Endothelial cell of umbilical vein (primary cell): ENCODE results near the gene KIFC3. TPM values are rescaled to one million over a fixed set of nuclear protein-coding genes. Genes with fewer than 3 reads are reported as not detected.

Experiments
- BruUV-seq: library from RNA; stranded (reverse); fragments of 400-500 nt; replicated peaks from 2 replicates; lab custom pipeline; 2021; lab: Mats Ljungman, UMichigan
- CTCF ChIA-PET: fragments of 300-600, 350-600 bp; sonication (Branson Sonifier 250); formaldehyde crosslinking; loops from one replicate; lab custom pipeline; 2021; ENCODE audit warnings: antibody characterized with exemption, inconsistent platforms; lab: Charles Lee
- POLR2A ChIA-PET: fragments of 300-600, 350-600 bp; sonication (Branson Sonifier 250); formaldehyde crosslinking; loops from one replicate; lab custom pipeline; 2021; ENCODE audit warnings: antibody characterized with exemption, inconsistent platforms; lab: Charles Lee
- DNase-seq: peaks from one replicate; pipeline ENCODE4 v3.0.0-alpha.2; 2011; ENCODE audit warnings: low read depth, low spot score
- FAIRE-seq: peaks from 2 replicates; lab custom pipeline; 2011; peaks lifted over from hg19 to GRCh38; lab: Jason Lieb, UNC
- H2AFZ ChIP-seq: 2 replicates; pipeline ENCODE4 v1.6.0; 2012; ENCODE audit warnings: low read depth, low read length, control low read depth, inconsistent platforms
- H3K27ac ChIP-seq: 2 replicates; pipeline ENCODE4 v1.5.1; 2011; ENCODE audit warnings: low read depth, mild to moderate bottlenecking, control low read depth, low read length, moderate library complexity; ENCODE audit not compliant: insufficient read depth
- H3K27me3 ChIP-seq, 2 experiments: 2 replicates each; pipeline versions ENCODE4 v1.6.0 to v1.6.1; 2011; ENCODE audit warnings: low read length in 2 of 2, mixed read lengths in 1 of 2; ENCODE audit not compliant: control insufficient read depth in 2 of 2, insufficient read depth in 2 of 2
- H3K36me3 ChIP-seq, 2 experiments: 2 replicates in 1 of 2; 3 replicates in 1 of 2; pipeline ENCODE4 v1.5.1; 2011; ENCODE audit warnings: low read length in 2 of 2, mild to moderate bottlenecking in 1 of 2, moderate library complexity in 1 of 2; ENCODE audit not compliant: control insufficient read depth in 2 of 2, insufficient read depth in 2 of 2; ENCODE audit errors: extremely low read depth in 1 of 2
- H3K4me1 ChIP-seq: 3 replicates; pipeline ENCODE4 v1.5.1; 2011; ENCODE audit warnings: mild to moderate bottlenecking, low read length; ENCODE audit not compliant: control insufficient read depth, insufficient read depth; ENCODE audit errors: extremely low read depth
- H3K4me2 ChIP-seq: 2 replicates; pipeline ENCODE4 v1.6.1; 2011; ENCODE audit warnings: low read length, control low read depth, mixed read lengths; ENCODE audit not compliant: insufficient read depth
- H3K4me3 ChIP-seq, 3 experiments: fragments of 200-600 bp in 1 of 3; sonication (generic), shearing (Covaris generic) in 1 of 3; replicated peaks in 1 of 3; 2 replicates each; pipeline ENCODE4 v1.5.1; 2011 to 2016; ENCODE audit warnings: control low read depth in 3 of 3, low read length in 3 of 3, mild to moderate bottlenecking in 2 of 3, inconsistent platforms in 1 of 3, low read depth in 1 of 3, moderate library complexity in 1 of 3; ENCODE audit not compliant: insufficient read depth in 1 of 3
- H3K79me2 ChIP-seq: 2 replicates; pipeline ENCODE4 v1.6.0; 2012; ENCODE audit warnings: low read length, inconsistent platforms; ENCODE audit not compliant: control insufficient read depth, insufficient read depth
- H3K9ac ChIP-seq: replicated peaks from 2 replicates; pipeline ENCODE3; 2011; ENCODE audit warnings: low read length, control low read depth; ENCODE audit not compliant: insufficient read depth; ENCODE audit errors: extremely low read depth
- H3K9me1 ChIP-seq: replicated peaks from 3 replicates; pipeline ENCODE4 v1.6.0; 2011; ENCODE audit warnings: mild to moderate bottlenecking, low read length; ENCODE audit not compliant: control insufficient read depth, insufficient read depth; ENCODE audit errors: extremely low read depth
- H3K9me3 ChIP-seq: replicated peaks from 2 replicates; pipeline ENCODE4 v1.5.1; 2012; ENCODE audit warnings: low read length, inconsistent platforms; ENCODE audit not compliant: control insufficient read depth, insufficient read depth
- H4K20me1 ChIP-seq: replicated peaks from 2 replicates; pipeline ENCODE3; 2011; ENCODE audit warnings: mild to moderate bottlenecking, low read length; ENCODE audit not compliant: control insufficient read depth, insufficient read depth; ENCODE audit errors: extremely low read depth
- EZH2 ChIP-seq: IDR thresholded peaks from 2 replicates; pipeline ENCODE4 v1.6.1; 2012; ENCODE audit warnings: borderline replicate concordance, low read depth, mild to moderate bottlenecking, moderate library complexity, low read length, inconsistent platforms; ENCODE audit not compliant: severe bottlenecking
- FOS ChIP-seq: IDR thresholded peaks from 2 replicates; pipeline ENCODE4 v1.6.1; 2011; ENCODE audit warnings: mild to moderate bottlenecking, low read length, moderate library complexity, borderline replicate concordance; ENCODE audit not compliant: insufficient read depth
- GATA2 ChIP-seq: IDR thresholded peaks from 2 replicates; pipeline ENCODE4 v1.7.0; 2011; ENCODE audit warnings: low read depth, mild to moderate bottlenecking, moderate library complexity, mixed read lengths, low read length; ENCODE audit not compliant: insufficient read length, insufficient read depth
- JUN ChIP-seq: IDR thresholded peaks from 2 replicates; pipeline ENCODE4 v1.6.1; 2011; ENCODE audit warnings: borderline replicate concordance, low read depth; ENCODE audit not compliant: insufficient read length, insufficient read depth
- MYC ChIP-seq: IDR thresholded peaks from one replicate; pipeline ENCODE4 v1.6.1; 2011; ENCODE audit warnings: mild to moderate bottlenecking, low read depth, low read length
- POLR2A ChIP-seq: IDR thresholded peaks from 2 replicates; pipeline ENCODE4 v1.6.1; 2012; ENCODE audit warnings: low read depth, mild to moderate bottlenecking, control low read depth, low read length
- POLR2AphosphoS5 ChIP-seq: IDR thresholded peaks from 2 replicates; pipeline ENCODE4 v1.6.1; 2012; ENCODE audit warnings: low read depth, mild to moderate bottlenecking, control low read depth, low read length, moderate library complexity; ENCODE audit not compliant: insufficient read depth
- dilution Hi-C: fragments of 300-500 bp; cut with MboI; formaldehyde crosslinking; loops from one replicate; pipeline ENCODE4 v1.15.0; 2019; ENCODE audit warnings: low sequenced_read_pairs; ENCODE audit not compliant: extremely low pct_ligation_motif_present
- intact Hi-C: fragments of 100-400 bp; cut with micrococcal nuclease; formaldehyde crosslinking; loops from one replicate; pipeline ENCODE4 v1.10.0; 2022
- polyA plus RNA-seq, 4 experiments: library from polyadenylated mRNA; depleted of rRNA in 3 of 4; stranded (reverse) in 3 of 4; unstranded in 1 of 4; fragments of >200 nt; gene quantifications; 2 replicates each; pipeline versions ENCODE4 v1.2.1 to v1.2.3, GENCODE V29; 2011 to 2012; ENCODE audit warnings: missing spikeins in 1 of 4
- total RNA-seq: library from RNA; stranded (reverse); gene quantifications from 2 replicates; pipeline ENCODE4 v1.2.3, GENCODE V29; 2021
- TF ChIP-seq, protein P1 (sequence below), 2 donors: IDR thresholded peaks; 1 replicate in 1 of 2; 2 replicates in 1 of 2; pipeline ENCODE4 v1.5.1; 2011; ENCODE audit warnings: low read length in 2 of 2, mild to moderate bottlenecking in 2 of 2, moderate library complexity in 2 of 2, control low read depth in 1 of 2, inconsistent platforms in 1 of 2, low read depth in 1 of 2; ENCODE audit not compliant: insufficient read depth in 1 of 2; ENCODE audit errors: extremely low read depth in 1 of 2
- TF ChIP-seq, protein P2 (sequence below): IDR thresholded peaks from 2 replicates; pipeline ENCODE4 v1.6.1; 2011; ENCODE audit not compliant: insufficient read depth, insufficient read length

The KIFC3 gene
- total and polyA plus RNA-seq, 2 donors (not counting 3 experiments of a cell fraction or from before 2014, with no cell fraction given): 36.3 to 62.2 TPM

DNA sequence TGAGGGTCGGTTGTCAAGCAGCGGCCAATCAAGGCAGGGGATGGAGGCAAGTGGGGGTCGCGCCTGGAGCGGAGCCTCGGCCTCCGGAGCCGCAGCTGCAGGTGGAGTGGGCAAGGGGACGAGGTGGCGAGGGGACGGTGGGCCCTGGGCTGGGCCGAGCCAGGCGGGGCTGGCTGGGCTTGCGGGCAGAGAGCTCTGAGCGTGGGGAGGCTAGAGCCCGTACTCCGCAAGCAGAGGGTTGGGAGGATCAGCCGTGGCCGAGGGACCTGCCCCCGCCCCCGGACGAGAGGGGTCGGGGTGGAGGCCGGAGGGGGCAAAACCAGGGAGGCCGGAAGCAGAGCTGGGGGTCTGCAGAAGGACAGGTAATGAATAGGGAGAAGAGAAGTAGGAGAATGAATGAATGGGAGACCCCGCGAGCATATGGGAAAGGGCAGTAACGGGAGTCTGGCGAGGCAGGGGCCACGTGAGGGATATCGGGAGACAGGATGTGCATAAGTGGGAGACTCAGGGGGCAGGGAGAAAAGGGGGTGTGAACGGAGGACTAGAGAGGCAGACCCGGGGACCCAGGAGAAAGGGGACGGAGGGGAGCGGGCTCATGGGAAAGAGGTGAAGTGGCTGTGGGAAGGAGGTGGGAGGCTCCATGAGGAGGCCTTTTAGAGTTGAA lies 66.4 kb downstream of the KIFC3 start, which contains the start of gene KATNB1:
Gene KATNB1 (plus strand): TSS at position 16 of the 664 bp plus-strand sequence. CDS start 1,474 bp downstream, outside the sequence.
- Histone ChIP-seq H2AFZ (peak within 1 kb of the TSS; percentile 80), H4K20me1 (no peaks in the 10 kb centered on the region), H3K27ac (peak within 1 kb of the TSS; percentile 81), H3K36me3 (peaks cover 0 to 3% of the 10 kb centered on the region in 2 experiments), H3K4me3 (peak within 1 kb of the TSS; percentile 72 to 93 (median 74)), H3K4me1 (peaks cover 19% of the 10 kb centered on the region), H3K27me3 (no peaks in the 10 kb centered on the region), H3K9ac (peak within 1 kb of the TSS; percentile 75), H3K9me1 (no peaks in the 10 kb centered on the region), H3K4me2 (peak within 1 kb of the TSS; percentile 93), H3K79me2 (no peaks in the 10 kb centered on the region), H3K9me3 (no peaks in the 10 kb centered on the region)
- TF ChIP-seq JUN (no peak), EZH2 (no peak), MYC (no peak), POLR2A (no peak), GATA2 (no peak), FOS (no peak), POLR2AphosphoS5 (no peak)
- TF ChIP-seq, protein P1, sequence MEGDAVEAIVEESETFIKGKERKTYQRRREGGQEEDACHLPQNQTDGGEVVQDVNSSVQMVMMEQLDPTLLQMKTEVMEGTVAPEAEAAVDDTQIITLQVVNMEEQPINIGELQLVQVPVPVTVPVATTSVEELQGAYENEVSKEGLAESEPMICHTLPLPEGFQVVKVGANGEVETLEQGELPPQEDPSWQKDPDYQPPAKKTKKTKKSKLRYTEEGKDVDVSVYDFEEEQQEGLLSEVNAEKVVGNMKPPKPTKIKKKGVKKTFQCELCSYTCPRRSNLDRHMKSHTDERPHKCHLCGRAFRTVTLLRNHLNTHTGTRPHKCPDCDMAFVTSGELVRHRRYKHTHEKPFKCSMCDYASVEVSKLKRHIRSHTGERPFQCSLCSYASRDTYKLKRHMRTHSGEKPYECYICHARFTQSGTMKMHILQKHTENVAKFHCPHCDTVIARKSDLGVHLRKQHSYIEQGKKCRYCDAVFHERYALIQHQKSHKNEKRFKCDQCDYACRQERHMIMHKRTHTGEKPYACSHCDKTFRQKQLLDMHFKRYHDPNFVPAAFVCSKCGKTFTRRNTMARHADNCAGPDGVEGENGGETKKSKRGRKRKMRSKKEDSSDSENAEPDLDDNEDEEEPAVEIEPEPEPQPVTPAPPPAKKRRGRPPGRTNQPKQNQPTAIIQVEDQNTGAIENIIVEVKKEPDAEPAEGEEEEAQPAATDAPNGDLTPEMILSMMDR (IDR thresholded peaks at IDR 0.05; ENCODE audit: extremely low read depth in 1 of 2, insufficient read depth in 1 of 2, low read depth in 1 of 2, low read length in 2 of 2): no peak
- TF ChIP-seq, protein P2, sequence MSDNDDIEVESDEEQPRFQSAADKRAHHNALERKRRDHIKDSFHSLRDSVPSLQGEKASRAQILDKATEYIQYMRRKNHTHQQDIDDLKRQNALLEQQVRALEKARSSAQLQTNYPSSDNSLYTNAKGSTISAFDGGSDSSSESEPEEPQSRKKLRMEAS: no peak
- FAIRE-seq (no peak), DNase-seq (no peak)
- TSS peak; percentile 12 for BruUV-seq
- ChIA-PET CTCF (interaction anchor here (0.7 to 3.6 kb wide), 15 partner anchors 11 to 386 kb away, joined by 3 to 43 read pairs (median 3); no protein-coding TSS in a partner anchor), POLR2A (interaction anchor here (0.6 to 1.2 kb wide), 3 partner anchors 107 to 1014 kb away, joined by 3 to 4 read pairs (median 3); partner anchors contain the start of gene ADGRG1)
- intact Hi-C loops (loop anchor here (1.0 to 10.0 kb wide), 5 partner anchors 21 to 389 kb away; partner anchors contain the start of gene CFAP20), dilution Hi-C loops (no loop called here)
